GM12864 (cell line): Measurements from ENCODE around the gene EPHA3.

Experiments
- DNase-seq: peaks from one replicate; pipeline ENCODE4 v3.0.0-alpha.2; 2011; ENCODE audit warnings: low read depth
- H3K4me3 ChIP-seq: 2 replicates; pipeline ENCODE4 v1.5.1; 2011; ENCODE audit warnings: mild to moderate bottlenecking, low read depth, low read length, control low read depth
- TF ChIP-seq, protein P1 (sequence below): IDR thresholded peaks from 2 replicates; pipeline ENCODE4 v1.5.1; 2011; ENCODE audit warnings: low read depth, mild to moderate bottlenecking, moderate library complexity, low read length, control low read depth, inconsistent platforms; ENCODE audit errors: missing control alignments

Gene EPHA3

DNA sequence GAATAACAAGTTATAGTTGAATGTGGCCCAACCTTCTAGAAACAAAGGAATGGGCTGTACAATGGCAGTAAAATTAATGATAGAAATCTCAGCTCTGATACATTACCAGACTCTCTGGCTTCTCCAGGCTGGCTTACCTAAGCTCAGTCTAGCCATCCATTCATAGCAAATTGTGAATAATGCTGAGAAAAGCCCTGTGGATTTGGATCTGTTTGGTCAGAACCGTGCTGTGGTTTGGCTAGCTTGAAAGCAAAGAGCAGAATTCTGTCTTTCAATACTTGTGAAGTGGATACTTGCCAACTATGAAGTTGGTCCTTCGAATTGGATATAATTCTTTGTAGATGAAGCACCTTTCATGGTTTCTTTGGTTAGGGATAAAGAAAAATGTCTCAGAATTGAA, 199.1 kb downstream of the EPHA3 start:
- H3K4me3 ChIP-seq = no peak overlapping the region
- TF ChIP-seq, protein P1, sequence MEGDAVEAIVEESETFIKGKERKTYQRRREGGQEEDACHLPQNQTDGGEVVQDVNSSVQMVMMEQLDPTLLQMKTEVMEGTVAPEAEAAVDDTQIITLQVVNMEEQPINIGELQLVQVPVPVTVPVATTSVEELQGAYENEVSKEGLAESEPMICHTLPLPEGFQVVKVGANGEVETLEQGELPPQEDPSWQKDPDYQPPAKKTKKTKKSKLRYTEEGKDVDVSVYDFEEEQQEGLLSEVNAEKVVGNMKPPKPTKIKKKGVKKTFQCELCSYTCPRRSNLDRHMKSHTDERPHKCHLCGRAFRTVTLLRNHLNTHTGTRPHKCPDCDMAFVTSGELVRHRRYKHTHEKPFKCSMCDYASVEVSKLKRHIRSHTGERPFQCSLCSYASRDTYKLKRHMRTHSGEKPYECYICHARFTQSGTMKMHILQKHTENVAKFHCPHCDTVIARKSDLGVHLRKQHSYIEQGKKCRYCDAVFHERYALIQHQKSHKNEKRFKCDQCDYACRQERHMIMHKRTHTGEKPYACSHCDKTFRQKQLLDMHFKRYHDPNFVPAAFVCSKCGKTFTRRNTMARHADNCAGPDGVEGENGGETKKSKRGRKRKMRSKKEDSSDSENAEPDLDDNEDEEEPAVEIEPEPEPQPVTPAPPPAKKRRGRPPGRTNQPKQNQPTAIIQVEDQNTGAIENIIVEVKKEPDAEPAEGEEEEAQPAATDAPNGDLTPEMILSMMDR = no peak

DNA sequence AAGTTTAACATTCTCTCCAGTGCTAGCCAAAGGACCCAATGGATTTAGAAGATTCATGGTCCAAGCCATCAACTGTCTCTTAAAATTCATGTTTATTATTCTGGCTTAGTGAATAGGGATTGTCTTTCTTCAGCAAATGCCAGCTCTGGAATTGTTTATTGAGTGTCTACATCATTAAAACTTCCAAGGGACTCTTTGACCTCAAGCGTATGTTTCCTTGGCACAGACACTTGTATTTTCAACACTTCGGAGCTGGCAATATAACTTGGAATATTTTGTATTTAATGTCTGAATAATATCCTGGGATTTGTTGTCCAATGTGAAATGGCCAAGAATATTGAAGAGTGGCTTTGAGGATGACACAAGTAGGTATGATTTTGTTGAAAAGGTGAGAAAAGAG, 204.2 kb downstream of the EPHA3 start:
- H3K4me3 ChIP-seq = no peak overlapping the region
- TF ChIP-seq, protein P1 = no peak
- DNase-seq = no peak

More for the DNA sequence above, 199.1 kb downstream of the EPHA3 start:
- no peak for DNase-seq

DNA sequence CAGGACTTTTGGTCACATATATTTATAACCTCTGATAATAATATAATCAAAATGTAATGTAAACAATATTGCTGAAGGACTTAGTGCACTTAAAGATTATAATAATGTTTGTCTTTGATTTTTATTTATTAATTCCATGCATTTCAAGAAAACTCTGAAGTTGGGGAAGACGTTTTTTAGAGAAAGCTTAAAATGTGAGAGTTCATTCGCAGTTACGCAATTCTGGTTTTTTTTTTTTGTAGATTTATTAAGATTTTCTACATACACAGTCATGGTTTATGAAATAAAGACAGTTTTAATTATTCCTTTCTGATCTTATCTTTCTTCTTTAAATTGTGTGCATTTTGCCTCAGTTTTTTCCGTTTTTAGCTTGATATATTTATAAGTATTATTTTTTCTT, 204.7 kb downstream of the EPHA3 start:
- no peak overlapping the region for H3K4me3 ChIP-seq
- TF ChIP-seq, protein P1 = no peak
- DNase-seq = no peak

DNA sequence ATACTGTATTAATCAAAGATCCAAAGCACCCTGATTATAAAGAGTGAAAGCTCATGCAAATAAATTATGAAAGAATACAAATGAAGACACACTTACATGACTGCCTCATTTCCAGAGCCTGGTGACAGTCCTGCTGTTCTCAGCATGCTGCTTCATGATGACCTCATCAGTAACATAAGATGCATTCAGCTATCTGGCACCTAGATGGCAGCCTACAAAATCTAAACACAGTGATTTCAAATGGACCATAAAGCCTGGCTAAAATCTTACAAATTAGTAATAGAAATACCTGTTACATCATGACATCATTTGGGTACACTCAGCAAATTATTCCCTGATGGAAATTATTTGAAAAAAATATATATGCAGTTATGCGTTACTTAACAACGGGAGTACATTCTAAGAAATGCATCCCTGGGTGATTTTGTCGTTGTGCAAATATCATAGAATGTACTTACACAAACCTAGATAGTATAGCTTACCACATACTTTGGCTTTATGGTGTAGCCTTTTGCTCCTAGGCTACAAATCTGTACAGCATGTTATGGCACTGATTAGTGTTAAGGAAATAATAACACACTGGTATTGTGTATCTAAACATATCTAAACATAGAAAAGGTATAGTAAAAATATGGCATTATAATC, 207.2 kb downstream of the EPHA3 start:
- no peak overlapping the region for H3K4me3 ChIP-seq
- no peak for DNase-seq
- TF ChIP-seq, protein P1 = no peak

GRCh38 chr3:89315750-89316470, 208.5 kb downstream of the EPHA3 start:
- DNase-seq = no peak
- no peak overlapping the region for H3K4me3 ChIP-seq
- TF ChIP-seq, protein P1 = no peak

- no peak for DNase-seq
- TF ChIP-seq, protein P1 = no peak
- no peak overlapping the region for H3K4me3 ChIP-seq
Measured at GRCh38 chr3:89320186-89320585, 212.8 kb downstream of the EPHA3 start.
